ENCODE results near the gene MOB3C. TPM values are rescaled to one million over a fixed set of nuclear protein-coding genes. Genes with fewer than 3 reads are reported as not detected.
"Not testable (repeated sequence)": the region's sequence is repeated elsewhere in the genome, so short reads cannot be mapped to it uniquely, and the experiment has no call there.

Gene MOB3C
- total and polyA plus RNA-seq, 2 donors (not counting 1 experiment from before 2014, with no cell fraction given), result 9.1 to 14.9 TPM

GRCh38 chr1:46653405-46653958, 36.9 kb upstream of the MOB3C start:
- H3K36me3 ChIP-seq (ENCODE audit: control insufficient read depth, insufficient read depth, low read length), result peaks cover 2% of the 10 kb centered on the region
- H2AFZ ChIP-seq (ENCODE audit: low read length), result no peak overlapping the region
- DNase-seq (ENCODE audit: low read depth in 2 of 2), result peak; percentile 58 to 61
- TF ChIP-seq CTCF (conservative IDR thresholded peaks at IDR 0.05 in 1 of 2, IDR thresholded peaks at IDR 0.05 in 1 of 2; ENCODE audit: low read depth in 1 of 2, low read length in 2 of 2) (no peak), EZH2 (IDR thresholded peaks at IDR 0.05; ENCODE audit: low read length, missing control alignments) (no peak)
- no peak overlapping the region for H3K9ac ChIP-seq (ENCODE audit: insufficient read depth, low read length)
- H3K27ac ChIP-seq (ENCODE audit: insufficient read depth, low read length), result no peak overlapping the region
- H3K4me1 ChIP-seq (ENCODE audit: control insufficient read depth, extremely low read depth, insufficient read depth, low read length), result peaks cover 3% of the 10 kb centered on the region
- H3K79me2 ChIP-seq (ENCODE audit: control insufficient read depth, insufficient read depth, low read length), result no peaks in the 10 kb centered on the region
- no peaks in the 10 kb centered on the region for H3K9me3 ChIP-seq (ENCODE audit: control insufficient read depth, insufficient read depth, low read depth, low read length)
- H4K20me1 ChIP-seq (ENCODE audit: control insufficient read depth, extremely low read depth, insufficient read depth, low read length), result no peaks in the 10 kb centered on the region
- peak overlapping the region; percentile 51 for H3K4me2 ChIP-seq (ENCODE audit: extremely low read depth, insufficient read depth, low read length)
- peak overlapping the region in 2 of 4 experiments; percentile 45 to 47 for H3K4me3 ChIP-seq (replicated peaks in 1 of 4; ENCODE audit: control extremely low read depth in 1 of 4, insufficient read depth in 1 of 4, low read depth in 3 of 4, low read length in 4 of 4)
- no peaks in the 10 kb centered on the region for H3K27me3 ChIP-seq (ENCODE audit: control insufficient read depth, insufficient read depth, low read length)

DNA sequence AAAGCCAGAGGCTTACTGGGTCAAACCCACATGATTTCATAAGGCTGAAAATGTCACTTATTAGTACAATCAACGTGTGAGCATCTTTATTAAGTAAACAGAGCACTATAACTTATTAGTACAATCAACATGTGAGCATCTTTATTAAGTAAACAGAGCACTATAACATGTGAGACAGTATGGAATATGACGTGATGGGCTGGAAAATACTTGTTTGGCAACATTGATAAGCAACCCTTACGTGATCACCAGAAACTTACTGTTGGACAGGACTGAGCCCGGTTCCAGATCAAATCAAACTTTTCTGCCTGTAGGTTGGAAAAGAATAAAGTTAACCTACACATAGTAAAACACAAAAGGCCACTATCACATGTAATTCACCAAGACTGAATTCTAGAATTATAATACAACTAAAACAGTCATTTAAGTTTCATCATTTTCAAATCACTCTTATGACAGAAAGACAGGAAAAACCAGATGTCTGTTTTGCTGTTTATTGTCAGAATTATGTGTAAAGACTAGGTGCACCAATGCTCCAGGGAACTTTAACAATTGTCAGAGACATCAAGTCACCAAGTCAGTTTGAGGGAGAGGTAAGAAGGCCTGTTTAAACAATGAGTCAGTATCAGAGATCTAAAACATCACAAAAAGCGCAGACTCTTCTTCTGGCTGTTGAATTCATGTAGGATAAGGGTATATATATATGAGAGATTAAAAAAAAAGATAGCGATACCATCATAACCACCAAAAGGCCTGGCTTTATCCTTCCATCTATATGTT, 35.9 kb upstream of the MOB3C start:
- Histone ChIP-seq H4K20me1 (ENCODE audit: control insufficient read depth, extremely low read depth, insufficient read depth, low read length) (no peaks in the 10 kb centered on the region), H3K4me1 (ENCODE audit: control insufficient read depth, extremely low read depth, insufficient read depth, low read length) (peaks cover 3% of the 10 kb centered on the region), H3K27ac (ENCODE audit: insufficient read depth, low read length) (no peak overlapping the region), H2AFZ (ENCODE audit: low read length) (no peak overlapping the region), H3K9ac (ENCODE audit: insufficient read depth, low read length) (no peak overlapping the region), H3K27me3 (ENCODE audit: control insufficient read depth, insufficient read depth, low read length) (no peaks in the 10 kb centered on the region), H3K4me3 (replicated peaks in 1 of 4; ENCODE audit: control extremely low read depth in 1 of 4, insufficient read depth in 1 of 4, low read depth in 3 of 4, low read length in 4 of 4) (no peak overlapping the region), H3K79me2 (ENCODE audit: control insufficient read depth, insufficient read depth, low read length) (no peaks in the 10 kb centered on the region), H3K9me3 (ENCODE audit: control insufficient read depth, insufficient read depth, low read depth, low read length) (no peaks in the 10 kb centered on the region), H3K4me2 (ENCODE audit: extremely low read depth, insufficient read depth, low read length) (no peak overlapping the region), H3K36me3 (ENCODE audit: control insufficient read depth, insufficient read depth, low read length) (peaks cover 2% of the 10 kb centered on the region)
- no peak for DNase-seq (ENCODE audit: low read depth in 2 of 2)
- TF ChIP-seq CTCF (conservative IDR thresholded peaks at IDR 0.05 in 1 of 2, IDR thresholded peaks at IDR 0.05 in 1 of 2; ENCODE audit: low read depth in 1 of 2, low read length in 2 of 2) (no peak), EZH2 (IDR thresholded peaks at IDR 0.05; ENCODE audit: low read length, missing control alignments) (no peak)

DNA sequence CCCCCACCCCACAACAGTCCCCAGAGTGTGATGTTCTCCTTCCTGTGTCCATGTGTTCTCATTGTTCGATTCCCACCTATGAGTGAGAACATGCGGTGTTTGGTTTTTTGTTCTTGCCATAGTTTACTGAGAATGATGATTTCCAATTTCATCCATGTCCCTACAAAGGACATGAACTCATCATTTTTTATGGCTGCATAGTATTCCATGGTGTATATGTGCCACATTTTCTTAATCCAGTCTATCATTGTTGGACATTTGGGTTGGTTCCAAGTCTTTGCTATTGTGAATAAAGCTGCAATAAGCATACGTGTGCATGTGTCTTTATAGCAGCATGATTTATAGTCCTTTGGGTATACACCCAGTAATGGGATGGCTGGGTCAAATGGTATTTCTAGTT, 34.5 kb upstream of the MOB3C start:
- not testable (repeated sequence) for H4K20me1 ChIP-seq (ENCODE audit: control insufficient read depth, extremely low read depth, insufficient read depth, low read length); DNase-seq (ENCODE audit: low read depth in 2 of 2); H2AFZ ChIP-seq (ENCODE audit: low read length); H3K9me3 ChIP-seq (ENCODE audit: control insufficient read depth, insufficient read depth, low read depth, low read length); H3K27me3 ChIP-seq (ENCODE audit: control insufficient read depth, insufficient read depth, low read length); H3K4me1 ChIP-seq (ENCODE audit: control insufficient read depth, extremely low read depth, insufficient read depth, low read length); H3K79me2 ChIP-seq (ENCODE audit: control insufficient read depth, insufficient read depth, low read length); H3K4me3 ChIP-seq (replicated peaks in 1 of 4; ENCODE audit: control extremely low read depth in 1 of 4, insufficient read depth in 1 of 4, low read depth in 3 of 4, low read length in 4 of 4); H3K4me2 ChIP-seq (ENCODE audit: extremely low read depth, insufficient read depth, low read length); H3K9ac ChIP-seq (ENCODE audit: insufficient read depth, low read length); H3K36me3 ChIP-seq (ENCODE audit: control insufficient read depth, insufficient read depth, low read length); H3K27ac ChIP-seq (ENCODE audit: insufficient read depth, low read length)

All from fibroblast of lung (primary cell).